HK-2 (cell line): ENCODE data around the gene SLA2.
A peak's percentile ranks its signal among the peaks of the same experiment; 100 is the strongest.
"Not testable (repeated sequence)": the region's sequence is repeated elsewhere in the genome, so short reads cannot be mapped to it uniquely, and the experiment has no call there.

Source experiments
- DNase-seq: peaks from one replicate; pipeline ENCODE4 v3.0.0-alpha.2; 2018; ENCODE audit not compliant: unreplicated experiment

Gene SLA2

GRCh38 chr20:36645998-36646397 is at the start of gene SLA2:
TSS of gene SLA2 (minus strand) at chr20:36646196. CDS start at chr20:36641335, 4,861 bp downstream.
- no peak for DNase-seq

- not testable (repeated sequence) for DNase-seq
These were observed 49.5 kb upstream of the SLA2 start for GRCh38 chr20:36695467-36695866.

GRCh38 chr20:36688630-36689029 is 42.6 kb upstream of the SLA2 start:
- DNase-seq, result no peak

GRCh38 chr20:36687850-36688249 is 41.9 kb upstream of the SLA2 start:
- DNase-seq, result no peak

- no peak for DNase-seq
These were observed 40.9 kb upstream of the SLA2 start for GRCh38 chr20:36686944-36687343.

GRCh38 chr20:36686504-36686903 is 40.5 kb upstream of the SLA2 start:
- no peak for DNase-seq

GRCh38 chr20:36684747-36685146 is 38.8 kb upstream of the SLA2 start:
- DNase-seq, result no peak

- no peak for DNase-seq
These were observed 36.3 kb upstream of the SLA2 start for GRCh38 chr20:36682311-36682710.

- DNase-seq, result no peak
These were observed 31.4 kb upstream of the SLA2 start for GRCh38 chr20:36677422-36677771.

GRCh38 chr20:36676701-36677421 is 30.9 kb upstream of the SLA2 start:
- no peak for DNase-seq

- DNase-seq, result not testable (repeated sequence)
These were observed 29.5 kb upstream of the SLA2 start for GRCh38 chr20:36675545-36675944.

- DNase-seq, result no peak
These were observed 27.0 kb upstream of the SLA2 start for GRCh38 chr20:36672991-36673390.

GRCh38 chr20:36670665-36671357 is 24.8 kb upstream of the SLA2 start:
- DNase-seq, result no peak

GRCh38 chr20:36666181-36666740 is 20.3 kb upstream of the SLA2 start:
- no peak for DNase-seq

- no peak for DNase-seq
These were observed 17.0 kb upstream of the SLA2 start for GRCh38 chr20:36663031-36663430.

- DNase-seq, result no peak
These were observed 12.3 kb upstream of the SLA2 start for GRCh38 chr20:36658300-36658699.

GRCh38 chr20:36656733-36657132 is 10.7 kb upstream of the SLA2 start:
- DNase-seq, result no peak

- DNase-seq, result peak; percentile 42
These were observed 9.0 kb upstream of the SLA2 start for GRCh38 chr20:36655004-36655403.

- DNase-seq, result no peak
These were observed 8.5 kb upstream of the SLA2 start for GRCh38 chr20:36654506-36654905.

- DNase-seq, result no peak
These were observed 7.5 kb upstream of the SLA2 start for GRCh38 chr20:36653456-36653855.

GRCh38 chr20:36647196-36648121 is 1.5 kb upstream of the SLA2 start:
- DNase-seq, result no peak

- DNase-seq, result no peak
These were observed 682 bp upstream of the SLA2 start for GRCh38 chr20:36646678-36647077.
